ENCODE data around the gene NHLRC4.

GRCh38 chr16:530111-530817 is 36.5 kb upstream of the NHLRC4 start:
- TF ChIP-seq PBX2 (CRISPR knock-in tag; IDR thresholded peaks at IDR 0.05; ENCODE audit: low read depth) (no peak), PBX2 (tag; conservative IDR thresholded peaks at IDR 0.05; ENCODE audit: low read depth) (no peak), RAD21 (CRISPR knock-in tag; conservative IDR thresholded peaks at IDR 0.05 in 1 of 2, IDR thresholded peaks at IDR 0.05 in 1 of 2) (no peak), RFX5 (IDR thresholded peaks at IDR 0.05; ENCODE audit: low read depth, low read length) (no peak), NFRKB (IDR thresholded peaks at IDR 0.05; ENCODE audit: low read depth) (no peak)
- TF ChIP-seq, protein P1, sequence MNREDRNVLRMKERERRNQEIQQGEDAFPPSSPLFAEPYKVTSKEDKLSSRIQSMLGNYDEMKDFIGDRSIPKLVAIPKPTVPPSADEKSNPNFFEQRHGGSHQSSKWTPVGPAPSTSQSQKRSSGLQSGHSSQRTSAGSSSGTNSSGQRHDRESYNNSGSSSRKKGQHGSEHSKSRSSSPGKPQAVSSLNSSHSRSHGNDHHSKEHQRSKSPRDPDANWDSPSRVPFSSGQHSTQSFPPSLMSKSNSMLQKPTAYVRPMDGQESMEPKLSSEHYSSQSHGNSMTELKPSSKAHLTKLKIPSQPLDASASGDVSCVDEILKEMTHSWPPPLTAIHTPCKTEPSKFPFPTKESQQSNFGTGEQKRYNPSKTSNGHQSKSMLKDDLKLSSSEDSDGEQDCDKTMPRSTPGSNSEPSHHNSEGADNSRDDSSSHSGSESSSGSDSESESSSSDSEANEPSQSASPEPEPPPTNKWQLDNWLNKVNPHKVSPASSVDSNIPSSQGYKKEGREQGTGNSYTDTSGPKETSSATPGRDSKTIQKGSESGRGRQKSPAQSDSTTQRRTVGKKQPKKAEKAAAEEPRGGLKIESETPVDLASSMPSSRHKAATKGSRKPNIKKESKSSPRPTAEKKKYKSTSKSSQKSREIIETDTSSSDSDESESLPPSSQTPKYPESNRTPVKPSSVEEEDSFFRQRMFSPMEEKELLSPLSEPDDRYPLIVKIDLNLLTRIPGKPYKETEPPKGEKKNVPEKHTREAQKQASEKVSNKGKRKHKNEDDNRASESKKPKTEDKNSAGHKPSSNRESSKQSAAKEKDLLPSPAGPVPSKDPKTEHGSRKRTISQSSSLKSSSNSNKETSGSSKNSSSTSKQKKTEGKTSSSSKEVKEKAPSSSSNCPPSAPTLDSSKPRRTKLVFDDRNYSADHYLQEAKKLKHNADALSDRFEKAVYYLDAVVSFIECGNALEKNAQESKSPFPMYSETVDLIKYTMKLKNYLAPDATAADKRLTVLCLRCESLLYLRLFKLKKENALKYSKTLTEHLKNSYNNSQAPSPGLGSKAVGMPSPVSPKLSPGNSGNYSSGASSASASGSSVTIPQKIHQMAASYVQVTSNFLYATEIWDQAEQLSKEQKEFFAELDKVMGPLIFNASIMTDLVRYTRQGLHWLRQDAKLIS (CRISPR knock-in tag; IDR thresholded peaks at IDR 0.05) = no peak
- TF ChIP-seq, protein P2, sequence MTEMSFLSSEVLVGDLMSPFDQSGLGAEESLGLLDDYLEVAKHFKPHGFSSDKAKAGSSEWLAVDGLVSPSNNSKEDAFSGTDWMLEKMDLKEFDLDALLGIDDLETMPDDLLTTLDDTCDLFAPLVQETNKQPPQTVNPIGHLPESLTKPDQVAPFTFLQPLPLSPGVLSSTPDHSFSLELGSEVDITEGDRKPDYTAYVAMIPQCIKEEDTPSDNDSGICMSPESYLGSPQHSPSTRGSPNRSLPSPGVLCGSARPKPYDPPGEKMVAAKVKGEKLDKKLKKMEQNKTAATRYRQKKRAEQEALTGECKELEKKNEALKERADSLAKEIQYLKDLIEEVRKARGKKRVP (CRISPR knock-in tag; IDR thresholded peaks at IDR 0.05) = no peak
